DMS114 treated with DMSO at 0.1 percent for 48 hours (cell line): ENCODE measurements around the gene KDM6A.
"Not testable (repeated sequence)": the region's sequence is repeated elsewhere in the genome, so short reads cannot be mapped to it uniquely, and the experiment has no call there.

Experiments
- DNase-seq: peaks from one replicate; lab custom pipeline; 2025; ENCODE audit not compliant: unreplicated experiment; lab: John Stamatoyannopoulos, UW

The KDM6A gene

DNA sequence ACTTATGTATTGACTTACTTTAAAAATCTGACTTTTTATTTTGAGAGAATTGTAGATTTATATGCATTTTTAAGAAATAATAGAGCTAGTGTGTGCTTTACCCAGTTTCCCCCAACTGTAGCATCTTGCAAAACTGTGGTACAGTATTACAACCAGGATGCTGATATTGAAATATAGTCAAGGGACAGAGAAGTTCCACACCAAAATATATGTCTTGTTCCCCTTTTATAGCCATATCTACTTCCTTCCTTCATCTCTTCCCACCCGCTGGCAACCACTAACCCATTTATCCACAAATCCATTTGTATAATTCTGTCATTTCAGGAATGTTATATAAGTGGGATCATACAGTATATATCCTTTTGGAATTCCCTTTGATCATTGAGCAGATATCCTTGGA, 16.8 kb downstream of the KDM6A start:
- DNase-seq: no peak

- DNase-seq: no peak
Observed at GRCh38 chrX:44890247-44890646, 17.3 kb downstream of the KDM6A start.

DNA sequence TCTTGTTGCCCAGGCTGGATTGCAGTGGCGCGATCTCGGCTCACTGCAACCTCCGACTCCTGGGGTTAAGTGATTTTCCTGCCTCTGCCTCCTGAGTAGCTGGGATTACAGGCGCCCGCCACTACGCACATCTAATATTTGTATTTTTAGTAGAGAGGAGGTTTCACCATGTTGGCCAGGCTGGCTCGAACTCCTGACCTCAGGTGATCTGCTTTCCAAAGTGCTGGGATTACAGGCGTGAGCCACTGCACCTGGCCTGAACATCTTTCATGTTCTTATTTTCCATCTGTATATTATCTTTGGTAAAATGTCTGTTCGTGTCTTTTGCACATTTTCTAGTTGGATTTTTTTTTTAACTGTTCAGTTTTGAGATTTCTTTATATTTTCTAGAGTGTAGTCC, 17.7 kb downstream of the KDM6A start:
- DNase-seq: not testable (repeated sequence)

DNA sequence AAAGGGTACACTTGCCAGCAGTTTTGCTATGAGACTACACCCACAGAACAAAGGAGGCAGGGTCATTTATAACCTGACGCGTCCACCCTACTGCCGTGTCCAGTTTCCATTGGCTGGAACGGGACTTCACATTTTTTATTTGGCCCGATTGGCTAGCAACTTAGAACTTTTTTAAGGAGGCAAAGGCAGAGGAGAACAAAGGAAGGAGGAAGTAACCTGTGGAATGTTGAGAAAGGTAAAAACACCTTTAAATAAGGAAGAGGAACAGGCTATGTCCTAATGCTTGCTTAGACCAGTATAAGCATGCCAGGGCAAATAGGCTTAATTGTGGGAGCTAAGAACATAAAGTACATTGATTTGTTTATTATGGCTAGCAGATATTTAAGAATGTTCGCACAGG, 18.7 kb downstream of the KDM6A start:
- DNase-seq: no peak

- no peak for DNase-seq
Observed at GRCh38 chrX:44896876-44897186, 23.8 kb downstream of the KDM6A start.

GRCh38 chrX:44897539-44897938, 24.6 kb downstream of the KDM6A start:
- no peak for DNase-seq

DNA sequence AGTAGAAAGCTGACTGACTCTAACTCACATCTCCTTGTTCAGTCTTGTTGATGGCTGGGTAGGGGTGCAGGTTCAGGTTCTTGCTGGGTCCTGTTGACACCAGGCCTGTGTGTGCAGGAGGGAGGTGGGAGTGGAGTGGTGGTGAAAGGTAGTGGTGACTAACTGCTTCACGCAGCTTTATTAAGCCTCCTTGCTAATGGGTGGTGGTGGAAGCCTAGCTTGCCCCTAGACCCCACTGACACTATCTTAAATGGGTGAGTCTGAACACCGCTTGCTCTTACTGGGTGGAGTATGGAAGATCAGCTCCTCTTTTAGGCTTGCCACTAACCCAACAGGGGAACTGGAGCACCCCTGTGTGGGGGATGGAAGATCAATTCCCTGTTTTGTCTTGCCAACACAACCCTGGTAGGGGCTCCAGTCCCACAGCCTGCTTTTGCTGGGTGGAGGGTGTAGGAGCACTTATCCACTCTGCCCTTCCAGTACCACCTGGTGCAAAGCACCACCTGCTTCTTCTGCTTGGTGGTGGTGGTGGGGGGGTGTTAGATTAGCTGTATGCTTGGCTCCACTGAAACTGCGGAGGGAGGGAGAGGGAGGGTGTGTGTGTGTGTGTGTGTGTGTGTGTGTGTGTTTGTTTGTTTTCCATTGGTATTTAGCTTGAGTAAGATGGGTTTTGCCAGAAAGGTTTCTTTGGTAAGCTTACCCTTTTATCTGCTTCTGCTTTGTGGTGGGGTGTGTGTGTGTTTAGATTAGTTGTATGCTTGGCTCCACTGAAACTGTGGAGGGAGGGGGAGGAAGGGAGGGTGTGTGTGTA, 25.6 kb downstream of the KDM6A start:
- DNase-seq: no peak

- no peak for DNase-seq
Observed at GRCh38 chrX:44899946-44900345, 27.0 kb downstream of the KDM6A start.

- DNase-seq: no peak
Observed at GRCh38 chrX:44903107-44903506, 30.1 kb downstream of the KDM6A start.

- no peak for DNase-seq
Observed at GRCh38 chrX:44903830-44904530, 31.0 kb downstream of the KDM6A start.

GRCh38 chrX:44904542-44905115, 31.6 kb downstream of the KDM6A start:
- DNase-seq: no peak

DNA sequence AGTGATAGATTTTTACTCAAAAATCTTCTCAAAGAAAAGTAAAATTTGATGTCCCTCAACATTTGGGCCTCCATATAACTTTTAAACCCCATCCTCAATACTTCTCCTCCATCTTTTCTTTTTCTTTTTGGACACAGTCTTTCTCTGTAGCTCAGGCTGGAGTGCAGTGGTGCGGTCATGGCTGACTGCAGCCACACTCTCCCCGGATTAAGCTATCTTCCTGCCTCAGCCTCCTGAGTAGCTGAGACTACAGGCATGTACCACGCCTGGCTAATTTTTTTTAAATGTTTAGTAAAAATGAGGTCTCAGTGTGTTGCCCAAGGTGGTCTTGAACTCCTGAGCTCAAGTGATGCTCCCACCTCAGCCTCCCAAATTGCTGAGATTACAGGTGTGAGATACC, 33.1 kb downstream of the KDM6A start:
- DNase-seq: no peak

DNA sequence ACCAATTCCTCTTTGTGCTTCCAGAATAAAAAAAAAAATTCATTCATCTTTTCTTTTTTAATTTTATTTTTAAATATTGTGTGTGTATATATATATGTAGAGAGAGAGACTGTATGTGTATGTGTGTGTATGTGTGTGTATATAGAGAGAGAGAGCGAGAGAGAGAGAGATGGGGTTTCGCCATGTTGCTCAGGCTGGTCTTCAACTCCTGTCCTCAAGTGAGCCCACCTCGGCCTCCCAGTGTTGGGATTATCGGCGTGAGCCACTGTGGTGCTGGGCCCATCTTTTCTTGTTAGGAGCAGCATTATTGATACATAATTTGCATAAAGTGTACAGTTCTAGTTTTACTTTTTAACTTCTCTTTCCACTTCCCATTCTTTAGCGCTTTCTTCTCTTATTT, 33.6 kb downstream of the KDM6A start:
- DNase-seq: no peak

DNA sequence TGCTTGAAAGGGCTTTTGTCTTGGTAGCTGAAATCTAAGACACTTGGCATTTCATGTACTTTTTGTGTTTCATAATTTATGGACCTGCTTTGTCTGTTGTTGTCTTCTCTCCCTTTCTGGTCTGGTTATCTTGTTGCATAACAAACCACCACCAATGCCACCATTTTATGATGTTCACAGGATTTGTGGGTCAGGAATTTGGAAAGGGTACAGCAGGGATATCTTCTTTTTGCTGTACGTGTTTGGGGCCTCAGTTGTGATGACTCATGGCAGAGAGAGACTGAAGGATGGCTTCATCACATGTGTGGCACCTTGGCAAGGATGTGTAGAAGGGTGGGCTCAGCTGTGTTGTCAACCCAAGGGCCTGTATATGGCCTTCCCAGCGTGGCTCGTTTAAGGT, 35.2 kb downstream of the KDM6A start:
- DNase-seq: no peak

DNA sequence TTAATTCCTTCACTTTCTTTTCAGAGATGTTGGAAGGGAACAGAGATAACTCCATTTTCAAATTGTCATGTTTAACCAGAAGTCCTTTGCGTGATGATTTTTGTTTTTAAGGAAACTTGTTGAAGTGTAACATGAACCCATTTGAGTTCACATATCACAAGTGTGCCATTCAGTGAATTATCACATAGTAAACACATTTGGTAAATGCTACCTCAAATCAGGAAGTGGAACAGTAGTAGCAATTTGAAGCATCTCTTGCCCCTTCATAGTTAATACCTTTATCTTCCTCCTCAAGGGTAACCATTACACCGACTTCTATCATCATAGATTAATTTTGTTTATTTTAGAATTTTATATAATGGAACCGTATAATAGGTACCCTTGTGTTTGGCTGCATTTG, 35.8 kb downstream of the KDM6A start:
- no peak for DNase-seq

- DNase-seq: not testable (repeated sequence)
Observed at GRCh38 chrX:44910508-44910907, 37.5 kb downstream of the KDM6A start.

DNA sequence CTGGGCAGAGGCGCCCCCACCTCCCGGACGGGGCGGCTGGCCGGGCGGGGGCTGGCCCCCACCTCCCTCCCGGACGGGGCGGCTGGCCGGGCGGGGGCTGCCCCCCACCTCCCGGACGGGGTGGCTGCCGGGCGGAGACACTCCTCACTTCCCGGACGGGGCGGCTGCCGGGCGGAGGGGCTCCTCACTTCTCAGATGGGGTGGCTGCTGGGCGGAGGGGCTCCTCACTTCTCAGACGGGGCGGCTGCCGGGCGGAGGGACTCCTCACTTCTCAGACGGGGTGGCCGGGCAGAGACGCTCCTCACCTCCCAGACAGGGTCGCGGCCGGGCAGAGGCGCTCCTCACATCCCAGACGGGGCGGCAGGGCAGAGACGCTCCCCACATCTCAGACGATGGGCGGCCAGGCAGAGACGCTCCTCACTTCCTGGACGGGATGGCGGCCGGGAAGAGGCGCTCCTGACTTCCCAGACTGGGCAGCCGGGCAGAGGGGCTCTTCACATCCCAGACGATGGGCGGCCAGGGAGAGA, 38.1 kb downstream of the KDM6A start:
- not testable (repeated sequence) for DNase-seq

DNA sequence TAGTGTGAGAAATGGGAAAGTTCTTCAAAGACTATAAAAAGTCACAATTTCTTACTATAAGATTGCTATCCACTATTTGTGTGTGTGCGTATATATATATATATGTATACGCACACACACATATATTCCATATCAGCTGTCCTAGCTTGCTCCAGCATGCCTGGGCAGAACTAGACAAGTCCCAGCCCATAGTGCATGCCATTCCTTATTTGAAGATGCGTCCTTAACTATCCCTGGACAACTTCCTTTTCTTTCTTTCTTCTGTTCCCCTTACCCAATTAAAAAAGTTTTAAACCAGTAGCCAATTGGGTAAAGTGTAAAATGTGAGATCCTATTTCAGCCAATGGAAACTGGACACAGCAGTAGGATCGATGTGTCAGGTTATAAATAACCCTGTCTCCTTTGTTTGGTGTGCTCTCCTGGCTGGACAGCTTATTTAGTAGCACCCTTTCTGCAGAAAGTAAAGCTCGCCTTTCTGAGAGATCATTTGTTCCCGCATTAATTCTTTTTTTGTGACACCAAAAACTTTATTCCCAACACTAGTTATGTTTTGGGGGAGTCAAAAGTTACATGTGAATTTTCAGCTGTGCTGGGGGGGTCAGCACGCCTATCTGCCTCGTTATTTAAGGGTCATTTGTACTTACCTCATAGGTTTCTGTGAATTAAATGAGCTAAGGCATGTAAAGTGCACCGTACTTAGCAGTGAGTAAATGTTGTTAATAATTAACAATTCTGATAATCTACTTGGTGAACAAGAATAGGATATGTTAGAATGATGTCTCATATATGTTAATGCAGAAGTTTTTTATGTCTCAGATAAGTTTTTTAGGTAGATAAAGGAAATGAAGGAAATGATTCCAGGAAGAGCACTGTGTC, 40.9 kb downstream of the KDM6A start:
- DNase-seq: no peak

- no peak for DNase-seq
Observed at GRCh38 chrX:44914532-44915198, 41.7 kb downstream of the KDM6A start.

GRCh38 chrX:44915361-44915868, 42.4 kb downstream of the KDM6A start:
- DNase-seq: no peak
